Lower leg skin (tissue), 3 donors: ENCODE data around the gene MRPS25.

Source experiments
- POLR2A ChIP-seq, 2 donors: fragments of 450-650 bp; IDR thresholded peaks; one replicate each; pipeline ENCODE4 v1.6.1; 2016 to 2017; ENCODE audit warnings: antibody characterized with exemption in 2 of 2, mild to moderate bottlenecking in 1 of 2, moderate library complexity in 1 of 2
- TF ChIP-seq, protein P1 (sequence below), 3 donors: fragments of 450-650 bp; IDR thresholded peaks; one replicate each; pipeline ENCODE4 v1.5.1; 2016; ENCODE audit warnings: antibody characterized with exemption in 3 of 3, mild to moderate bottlenecking in 3 of 3, moderate library complexity in 2 of 3

- TF ChIP-seq, protein P1, sequence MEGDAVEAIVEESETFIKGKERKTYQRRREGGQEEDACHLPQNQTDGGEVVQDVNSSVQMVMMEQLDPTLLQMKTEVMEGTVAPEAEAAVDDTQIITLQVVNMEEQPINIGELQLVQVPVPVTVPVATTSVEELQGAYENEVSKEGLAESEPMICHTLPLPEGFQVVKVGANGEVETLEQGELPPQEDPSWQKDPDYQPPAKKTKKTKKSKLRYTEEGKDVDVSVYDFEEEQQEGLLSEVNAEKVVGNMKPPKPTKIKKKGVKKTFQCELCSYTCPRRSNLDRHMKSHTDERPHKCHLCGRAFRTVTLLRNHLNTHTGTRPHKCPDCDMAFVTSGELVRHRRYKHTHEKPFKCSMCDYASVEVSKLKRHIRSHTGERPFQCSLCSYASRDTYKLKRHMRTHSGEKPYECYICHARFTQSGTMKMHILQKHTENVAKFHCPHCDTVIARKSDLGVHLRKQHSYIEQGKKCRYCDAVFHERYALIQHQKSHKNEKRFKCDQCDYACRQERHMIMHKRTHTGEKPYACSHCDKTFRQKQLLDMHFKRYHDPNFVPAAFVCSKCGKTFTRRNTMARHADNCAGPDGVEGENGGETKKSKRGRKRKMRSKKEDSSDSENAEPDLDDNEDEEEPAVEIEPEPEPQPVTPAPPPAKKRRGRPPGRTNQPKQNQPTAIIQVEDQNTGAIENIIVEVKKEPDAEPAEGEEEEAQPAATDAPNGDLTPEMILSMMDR (IDR thresholded peaks at IDR 0.05) = no peak
- no peak for TF ChIP-seq POLR2A (IDR thresholded peaks at IDR 0.05)
Measured at GRCh38 chr3:15102256-15102655, 37.1 kb upstream of the MRPS25 start.
